HepG2 (cell line): Measurements from ENCODE around the gene EARS2. TPM values are rescaled to one million over a fixed set of nuclear protein-coding genes. Genes with fewer than 3 reads are reported as not detected.

ENCODE experiments used
- ATF7 ChIP-seq, 2 experiments: fragments of 450-650 bp in 1 of 2; sonication (generic) in 1 of 2; formaldehyde crosslinking in 1 of 2; IDR thresholded peaks; 2 replicates each; pipeline versions ENCODE4 v1.4.0 to v1.6.1; 2016 to 2020; ENCODE audit warnings: antibody characterized with exemption in 1 of 2, mild to moderate bottlenecking in 1 of 2, missing genetic modification reagents in 1 of 2
- CENPX ChIP-seq: sonication (generic); formaldehyde crosslinking; IDR thresholded peaks from 2 replicates; pipeline ENCODE4 v1.9.0; 2021; ENCODE audit warnings: mild to moderate bottlenecking, missing genetic modification reagents, moderate library complexity
- DDIT3 ChIP-seq: sonication (generic); formaldehyde crosslinking; IDR thresholded peaks from 2 replicates; pipeline ENCODE4 v1.4.0; 2020; ENCODE audit warnings: mild to moderate bottlenecking, missing genetic modification reagents
- EHMT2 ChIP-seq: fragments of 200-600 bp; sonication (generic); IDR thresholded peaks from 2 replicates; pipeline ENCODE4 v1.7.0; 2017; ENCODE audit warnings: antibody characterized with exemption, low read depth, low read length, borderline replicate concordance
- ETS1 ChIP-seq: sonication (generic); formaldehyde crosslinking; IDR thresholded peaks from 2 replicates; pipeline ENCODE4 v1.4.0; 2020; ENCODE audit warnings: missing genetic modification reagents
- FOXA1 ChIP-seq, 2 experiments: fragments of 450-650 bp in 1 of 2; sonication (generic) in 1 of 2; formaldehyde crosslinking in 1 of 2; IDR thresholded peaks; 2 replicates each; pipeline versions ENCODE4 v1.4.0 to v1.6.1; 2016 to 2020; ENCODE audit warnings: missing genetic modification reagents in 1 of 2
- GPBP1L1 ChIP-seq: sonication (generic); formaldehyde crosslinking; IDR thresholded peaks from 2 replicates; pipeline ENCODE4 v1.5.0; 2020; ENCODE audit warnings: mild to moderate bottlenecking, missing genetic modification reagents
- PHF5A ChIP-seq: IDR thresholded peaks from one replicate; pipeline ENCODE4 v1.6.1; 2018; ENCODE audit warnings: low read depth, missing genetic modification reagents; ENCODE audit not compliant: unreplicated experiment
- RAD21 ChIP-seq: fragments of 450-650 bp; formaldehyde crosslinking; IDR thresholded peaks from 2 replicates; pipeline ENCODE4 v1.5.0; 2020; ENCODE audit warnings: mild to moderate bottlenecking
- YY1 ChIP-seq: IDR thresholded peaks from 2 replicates; pipeline ENCODE4 v1.6.1; 2011; ENCODE audit warnings: low read length, low read depth, moderate library complexity, mild to moderate bottlenecking; ENCODE audit not compliant: insufficient read depth, insufficient replicate concordance
- ZFX ChIP-seq: sonication (generic); formaldehyde crosslinking; IDR thresholded peaks from 2 replicates; pipeline ENCODE4 v1.4.0; 2020; ENCODE audit warnings: mild to moderate bottlenecking, low read depth, missing genetic modification reagents, moderate library complexity
- ZNF101 ChIP-seq: sonication (generic); formaldehyde crosslinking; IDR thresholded peaks from 2 replicates; pipeline ENCODE4 v1.4.0; 2020; ENCODE audit warnings: mild to moderate bottlenecking, low read depth, missing genetic modification reagents, borderline replicate concordance
- ZNF143 ChIP-seq: sonication (generic); formaldehyde crosslinking; IDR thresholded peaks from 2 replicates; pipeline ENCODE4 v1.4.0; 2020; ENCODE audit warnings: missing genetic modification reagents
- ZNF484 ChIP-seq: sonication (generic); formaldehyde crosslinking; IDR thresholded peaks from 2 replicates; pipeline ENCODE4 v1.5.1; 2020; ENCODE audit warnings: mild to moderate bottlenecking, low read depth, missing genetic modification reagents, borderline replicate concordance
- ZNF567 ChIP-seq: sonication (generic); formaldehyde crosslinking; IDR thresholded peaks from 2 replicates; pipeline ENCODE4 v1.8.1; 2023; ENCODE audit warnings: mild to moderate bottlenecking, missing genetic modification reagents, borderline replicate concordance
- ZNF720 ChIP-seq: sonication (generic); formaldehyde crosslinking; IDR thresholded peaks from 2 replicates; pipeline ENCODE4 v1.4.0; 2020; ENCODE audit warnings: missing genetic modification reagents
- polyA plus RNA-seq, 8 experiments: library from polyadenylated mRNA; depleted of rRNA in 3 of 8; stranded (reverse) in 7 of 8; unstranded in 1 of 8; fragments of >200 nt; fragmentation: Illumina TruSeq in 4 of 8; extraction: Trizol in 4 of 8; gene quantifications; 2 replicates each; pipeline versions ENCODE4 v1.2.1 to v1.2.3, GENCODE V29; 2011 to 2016; ENCODE audit warnings: low read depth in 4 of 8, missing spikeins in 1 of 8, mixed read lengths in 1 of 8; ENCODE audit not compliant: insufficient read depth in 1 of 8
- total RNA-seq, 5 experiments: library from RNA; depleted of rRNA; stranded (reverse); fragments of >200 nt; fragmentation: Illumina TruSeq; extraction: Trizol; gene quantifications; 2 replicates each; pipeline ENCODE4 v1.2.3, GENCODE V29; 2016; ENCODE audit warnings: low read depth in 1 of 5
- TF ChIP-seq, protein P1 (sequence below): sonication (generic); formaldehyde crosslinking; IDR thresholded peaks from 2 replicates; pipeline ENCODE4 v1.4.0; 2020; ENCODE audit warnings: missing genetic modification reagents, low read depth, mild to moderate bottlenecking, borderline replicate concordance
- TF ChIP-seq, protein P2 (sequence below): sonication (generic); formaldehyde crosslinking; IDR thresholded peaks from 2 replicates; pipeline ENCODE4 v1.4.0; 2020; ENCODE audit warnings: missing genetic modification reagents, borderline replicate concordance
- TF ChIP-seq, protein P3 (sequence below): IDR thresholded peaks from 2 replicates; pipeline ENCODE4 v1.6.1; 2012; ENCODE audit warnings: inconsistent platforms

The EARS2 gene
- total and polyA plus RNA-seq, 2 of the 13 experiments (the other 11 are each of a cell fraction or from before 2014, with no cell fraction given): 49.4 to 80.4 TPM

GRCh38 chr16:23510164-23510914 lies 46.8 kb downstream of the EARS2 start, which contains the start of gene GGA2 (continued):
- TF ChIP-seq ETS1 (CRISPR knock-in tag) (0 out of 2 replicates have a peak, but pooled peaks have one; percentile 62), ZNF484 (peak; percentile 89; the same call in 1 of the 2 replicates), PHF5A (CRISPR knock-in tag) (peak; percentile 63), ZFX (CRISPR knock-in tag) (peak; percentile 99), ATF7 (IDR thresholded peaks at IDR 0.05) (no peak), ATF7 (CRISPR knock-in tag; IDR thresholded peaks at IDR 0.05) (peak; percentile 65; the same call in 1 of the 2 replicates), YY1 (peak; percentile 92), ZNF720 (CRISPR knock-in tag) (peak; percentile 90), EHMT2 (no peak), CENPX (CRISPR knock-in tag) (no peak), RAD21 (CRISPR knock-in tag) (peak; percentile 94), FOXA1 (IDR thresholded peaks at IDR 0.05) (no peak), FOXA1 (CRISPR knock-in tag; IDR thresholded peaks at IDR 0.05) (peak; percentile 39; the same call in 1 of the 2 replicates), GPBP1L1 (CRISPR knock-in tag) (no peak), ZNF143 (CRISPR knock-in tag) (peak; percentile 70; the same call in 1 of the 2 replicates), ZNF101 (CRISPR knock-in tag) (peak; percentile 52; the same call in 1 of the 2 replicates), DDIT3 (no peak; the same call in 1 of the 2 replicates), ZNF567 (CRISPR knock-in tag) (peak; percentile 87; the same call in 1 of the 2 replicates)
- TF ChIP-seq, protein P1, sequence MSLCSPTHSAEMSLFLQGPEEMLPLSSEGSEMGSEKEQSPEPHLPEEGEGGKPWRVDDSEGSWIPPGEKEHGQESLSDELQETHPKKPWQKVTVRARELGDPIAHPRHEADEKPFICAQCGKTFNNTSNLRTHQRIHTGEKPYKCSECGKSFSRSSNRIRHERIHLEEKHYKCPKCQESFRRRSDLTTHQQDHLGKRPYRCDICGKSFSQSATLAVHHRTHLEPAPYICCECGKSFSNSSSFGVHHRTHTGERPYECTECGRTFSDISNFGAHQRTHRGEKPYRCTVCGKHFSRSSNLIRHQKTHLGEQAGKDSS (CRISPR knock-in tag): peak; percentile 80; the same call in 1 of the 2 replicates
- TF ChIP-seq, protein P2, sequence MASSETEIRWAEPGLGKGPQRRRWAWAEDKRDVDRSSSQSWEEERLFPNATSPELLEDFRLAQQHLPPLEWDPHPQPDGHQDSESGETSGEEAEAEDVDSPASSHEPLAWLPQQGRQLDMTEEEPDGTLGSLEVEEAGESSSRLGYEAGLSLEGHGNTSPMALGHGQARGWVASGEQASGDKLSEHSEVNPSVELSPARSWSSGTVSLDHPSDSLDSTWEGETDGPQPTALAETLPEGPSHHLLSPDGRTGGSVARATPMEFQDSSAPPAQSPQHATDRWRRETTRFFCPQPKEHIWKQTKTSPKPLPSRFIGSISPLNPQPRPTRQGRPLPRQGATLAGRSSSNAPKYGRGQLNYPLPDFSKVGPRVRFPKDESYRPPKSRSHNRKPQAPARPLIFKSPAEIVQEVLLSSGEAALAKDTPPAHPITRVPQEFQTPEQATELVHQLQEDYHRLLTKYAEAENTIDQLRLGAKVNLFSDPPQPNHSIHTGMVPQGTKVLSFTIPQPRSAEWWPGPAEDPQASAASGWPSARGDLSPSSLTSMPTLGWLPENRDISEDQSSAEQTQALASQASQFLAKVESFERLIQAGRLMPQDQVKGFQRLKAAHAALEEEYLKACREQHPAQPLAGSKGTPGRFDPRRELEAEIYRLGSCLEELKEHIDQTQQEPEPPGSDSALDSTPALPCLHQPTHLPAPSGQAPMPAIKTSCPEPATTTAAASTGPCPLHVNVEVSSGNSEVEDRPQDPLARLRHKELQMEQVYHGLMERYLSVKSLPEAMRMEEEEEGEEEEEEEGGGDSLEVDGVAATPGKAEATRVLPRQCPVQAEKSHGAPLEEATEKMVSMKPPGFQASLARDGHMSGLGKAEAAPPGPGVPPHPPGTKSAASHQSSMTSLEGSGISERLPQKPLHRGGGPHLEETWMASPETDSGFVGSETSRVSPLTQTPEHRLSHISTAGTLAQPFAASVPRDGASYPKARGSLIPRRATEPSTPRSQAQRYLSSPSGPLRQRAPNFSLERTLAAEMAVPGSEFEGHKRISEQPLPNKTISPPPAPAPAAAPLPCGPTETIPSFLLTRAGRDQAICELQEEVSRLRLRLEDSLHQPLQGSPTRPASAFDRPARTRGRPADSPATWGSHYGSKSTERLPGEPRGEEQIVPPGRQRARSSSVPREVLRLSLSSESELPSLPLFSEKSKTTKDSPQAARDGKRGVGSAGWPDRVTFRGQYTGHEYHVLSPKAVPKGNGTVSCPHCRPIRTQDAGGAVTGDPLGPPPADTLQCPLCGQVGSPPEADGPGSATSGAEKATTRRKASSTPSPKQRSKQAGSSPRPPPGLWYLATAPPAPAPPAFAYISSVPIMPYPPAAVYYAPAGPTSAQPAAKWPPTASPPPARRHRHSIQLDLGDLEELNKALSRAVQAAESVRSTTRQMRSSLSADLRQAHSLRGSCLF (CRISPR knock-in tag): no peak
- TF ChIP-seq, protein P3, sequence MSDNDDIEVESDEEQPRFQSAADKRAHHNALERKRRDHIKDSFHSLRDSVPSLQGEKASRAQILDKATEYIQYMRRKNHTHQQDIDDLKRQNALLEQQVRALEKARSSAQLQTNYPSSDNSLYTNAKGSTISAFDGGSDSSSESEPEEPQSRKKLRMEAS: peak; percentile 94
